Pancreas (tissue), 10 donors: Measurements from ENCODE around the gene SMIM15. TPM values are rescaled to one million over a fixed set of nuclear protein-coding genes. Genes with fewer than 3 reads are reported as not detected.

Experiments
- ATAC-seq, 4 donors: fragments of 200-7000 bp; cut with Tn5 transposase; one replicate each; pipeline versions ENCODE4 v1.8.0 to v1.9.1; 2020; ENCODE audit warnings: mild to moderate bottlenecking in 4 of 4, moderate library complexity in 4 of 4
- DNase-seq, 6 donors: peaks; one replicate each; pipeline ENCODE4 v3.0.0-alpha.2; 2020
- FAIRE-seq: peaks from 2 replicates; lab custom pipeline; 2012; peaks lifted over from hg19 to GRCh38; lab: Jason Lieb, UNC
- H3K27ac ChIP-seq, 4 donors: fragments of 200-600 bp; sonication (generic); 1 replicate in 3 of 4; 2 replicates in 1 of 4; pipeline versions ENCODE4 v1.5.0 to v1.8.0; 2020
- H3K27me3 ChIP-seq, 4 donors: fragments of 200-600 bp; one replicate each; pipeline ENCODE4 v1.8.0; 2021
- H3K36me3 ChIP-seq, 3 donors: fragments of 200-600 bp; sonication (generic) in 1 of 3; one replicate each; pipeline versions ENCODE4 v1.5.0 to v1.8.0; 2020 to 2021
- H3K4me1 ChIP-seq, 3 donors: fragments of 200-600 bp; one replicate each; pipeline ENCODE4 v1.8.0; 2021
- H3K4me3 ChIP-seq, 4 donors: fragments of 200-600 bp; sonication (generic) in 2 of 4; one replicate each; pipeline versions ENCODE4 v1.5.0 to v1.8.0; 2020 to 2021
- H3K9me3 ChIP-seq, 4 donors: fragments of 200-600 bp; one replicate each; pipeline ENCODE4 v1.8.0; 2021
- CTCF ChIP-seq, 4 donors: fragments of 200-600 bp; sonication (generic) in 3 of 4; IDR thresholded peaks; one replicate each; pipeline versions ENCODE4 v1.5.0 to v1.8.0; 2021; ENCODE audit warnings: antibody characterized with exemption in 4 of 4
- WGBS, 2 donors: extraction: QIAGEN DNeasy Blood & Tissue Kit; methylation state at CpG; one replicate each; pipeline ENCODE4 v1.1.7; 2013; 5-methylcytosine and 5-hydroxymethylcytosine counted together
- intact Hi-C, 3 donors: fragments of 100-400 bp; cut with DNase I; formaldehyde crosslinking; loops; one replicate each; pipeline versions ENCODE4 v1.11.1 to v1.14.2; 2022
- polyA plus RNA-seq, 2 donors: library from polyadenylated mRNA; stranded (reverse); fragments of 200-250 nt; gene quantifications; one replicate each; pipeline ENCODE4 v1.2.3, GENCODE V29; 2013
- total RNA-seq, 6 donors: library from RNA; stranded (reverse); fragmentation: NEBNext Ultra II Directional in 4 of 6; extraction: Animal tissue kit (Norgen Biotek cat#: 25700) in 4 of 6; gene quantifications; one replicate each; pipeline versions ENCODE4 v1.2.1 to v1.2.4, GENCODE V29; 2021 to 2023
- donor health status: healthy with polysubstance abuse.
- donor health status: DM: no; HTN: no; CAD: no; lungs with moderate emphysema.
- donor health status: DM: no; HTN: no; CAD: no.
- donor health status: control.
- donor health status: control.
- donor health status: Bipolar disorder and iron deficiency.
- donor health status: DM: yes; HTN: yes; CAD: no.
- donor health status: DM: no; HTN: no; CAD: no.
- donor health status: DM: no; HTN: no; CAD: no.
- donor health status: DM: yes; HTN: yes; CAD: no.

Gene SMIM15
- total and polyA plus RNA-seq, 8 donors = 14.4 to 36.4 (median 23.1) TPM

GRCh38 chr5:61114441-61114840 is 47.8 kb downstream of the SMIM15 start:
- WGBS, 2 donors = 55 to 98% methylated on average over 1 of the region's 1 CpG
- no peaks in the 10 kb centered on the region for H3K4me1 ChIP-seq
- ATAC-seq (no peak), DNase-seq (no peak), FAIRE-seq (no peak)
- intact Hi-C loops = no loop called here
- no peak overlapping the region for H3K27ac ChIP-seq
- no peaks in the 10 kb centered on the region for H3K36me3 ChIP-seq
- H3K9me3 ChIP-seq = no peaks in the 10 kb centered on the region
- no peak for TF ChIP-seq CTCF (IDR thresholded peaks at IDR 0.05)
- no peaks in the 10 kb centered on the region for H3K27me3 ChIP-seq
- no peak overlapping the region for H3K4me3 ChIP-seq

Other genes starting within 250 kb of the SMIM15 start
- 1 to 10 TPM; 2.6 to 5.0 (median 4.1) TPM for gene ERCC8, start 217.4 kb downstream of the SMIM15 start, total RNA-seq
- gene ERCC8, start 217.4 kb downstream of the SMIM15 start, polyA plus RNA-seq = 1 to 10 TPM; 3.2 to 4.4 TPM
- gene NDUFAF2, start 217.3 kb downstream of the SMIM15 start, total RNA-seq = 10 to 100 TPM in 5 of 6 donors, 1 to 10 TPM in 1; 9.4 to 14.8 (median 11.6) TPM
- gene NDUFAF2, start 217.3 kb downstream of the SMIM15 start, polyA plus RNA-seq = 10 to 100 TPM; 22.8 to 28.6 TPM
- gene ZSWIM6, start 169.8 kb upstream of the SMIM15 start, total RNA-seq = 10 to 100 TPM in 1 of 6 donors, 1 to 10 TPM in 5; 5.8 to 12.9 (median 6.2) TPM
- 1 to 10 TPM; 3.6 to 6.6 TPM for gene ZSWIM6, start 169.8 kb upstream of the SMIM15 start, polyA plus RNA-seq